Colonic mucosa (tissue), 4 donors: Measurements from ENCODE around the gene ABLIM2. TPM values are rescaled to one million over a fixed set of nuclear protein-coding genes. Genes with fewer than 3 reads are reported as not detected.

Experiments
- DNase-seq: peaks from one replicate; pipeline ENCODE4 v3.0.0-alpha.2; 2020
- H3K27ac ChIP-seq: fragments of 200-600 bp; one replicate; pipeline ENCODE4 v1.8.0; 2021
- H3K27me3 ChIP-seq: fragments of 200-600 bp; one replicate; pipeline ENCODE4 v1.8.0; 2021
- H3K36me3 ChIP-seq: fragments of 200-600 bp; one replicate; pipeline ENCODE4 v1.8.0; 2021
- H3K4me1 ChIP-seq: fragments of 200-600 bp; one replicate; pipeline ENCODE4 v1.8.0; 2021; ENCODE audit warnings: mild to moderate bottlenecking
- H3K4me3 ChIP-seq: fragments of 200-600 bp; one replicate; pipeline ENCODE4 v1.8.0; 2021
- H3K9ac ChIP-seq, 2 donors: one replicate each; pipeline ENCODE4 v1.7.0; 2013; ENCODE audit warnings: control low read depth in 2 of 2, low read depth in 2 of 2, low read length in 2 of 2
- H3K9me3 ChIP-seq: fragments of 200-600 bp; one replicate; pipeline ENCODE4 v1.8.0; 2021
- CTCF ChIP-seq: fragments of 200-600 bp; IDR thresholded peaks from one replicate; pipeline ENCODE4 v1.8.0; 2022; ENCODE audit warnings: antibody characterized with exemption, mild to moderate bottlenecking
- intact Hi-C: fragments of 100-400 bp; cut with DNase I; formaldehyde crosslinking; loops from one replicate; pipeline ENCODE4 v1.14.1; 2022
- total RNA-seq, 2 donors: library from RNA; stranded (reverse); fragmentation: NEBNext Ultra II Directional in 1 of 2; extraction: Animal tissue kit (Norgen Biotek cat#: 25700) in 1 of 2; gene quantifications; one replicate each; pipeline ENCODE4 v1.2.1, GENCODE V29; 2021
- donor health status: healthy.
- donor health status: DM: no; HTN: no; CAD: no.
- donor health status: DM: no; HTN: no; CAD: no.

The ABLIM2 gene
- total RNA-seq, 2 donors from 2014 or later: 11.1 to 11.5 TPM

GRCh38 chr4:7941111-7941964, 217.3 kb downstream of the ABLIM2 start:
- no peaks in the 10 kb centered on the region for H3K27me3 ChIP-seq
- no peaks in the 10 kb centered on the region for H3K9me3 ChIP-seq
- H3K4me3 ChIP-seq: no peak overlapping the region
- DNase-seq: no peak
- peaks cover 4% of the 10 kb centered on the region for H3K4me1 ChIP-seq
- intact Hi-C loops: no loop called here
- TF ChIP-seq CTCF: no peak
- no peak overlapping the region for H3K9ac ChIP-seq
- H3K27ac ChIP-seq: no peak overlapping the region
- H3K36me3 ChIP-seq: no peaks in the 10 kb centered on the region

- no peaks in the 10 kb centered on the region for H3K36me3 ChIP-seq
- H3K4me1 ChIP-seq: peaks cover 4% of the 10 kb centered on the region
- no peaks in the 10 kb centered on the region for H3K9me3 ChIP-seq
- peak within 1 kb of the TSS; percentile 74 for H3K27ac ChIP-seq
- no peak for TF ChIP-seq CTCF
- H3K9ac ChIP-seq: peak within 1 kb of the TSS; percentile 90 to 97
- H3K27me3 ChIP-seq: no peaks in the 10 kb centered on the region
- peak; percentile 90 for DNase-seq
- intact Hi-C loops: loop anchor here (5.0 kb wide), 1 partner anchor 48 kb away; no protein-coding TSS in a partner anchor
- H3K4me3 ChIP-seq: peak within 1 kb of the TSS; percentile 81
Measured at GRCh38 chr4:7939377-7940108, 219.1 kb downstream of the ABLIM2 start, which contains the start of gene AFAP1. Gene AFAP1, minus strand, starts transcription at chr4:7939861. Its CDS starts 67,783 bp downstream, at chr4:7872078.

GRCh38 chr4:7938609-7939376, 219.8 kb downstream of the ABLIM2 start:
- H3K4me1 ChIP-seq: peaks cover 4% of the 10 kb centered on the region
- intact Hi-C loops: loop anchor here (5.0 kb wide), 1 partner anchor 49 kb away; no protein-coding TSS in a partner anchor

GRCh38 chr4:7938266-7938608, 220.4 kb downstream of the ABLIM2 start:
- peak overlapping the region; percentile 81 for H3K4me3 ChIP-seq
- intact Hi-C loops: loop anchor here (5.0 kb wide), 1 partner anchor 49 kb away; no protein-coding TSS in a partner anchor
- no peak for DNase-seq
- peaks cover 4% of the 10 kb centered on the region for H3K4me1 ChIP-seq
- H3K27me3 ChIP-seq: no peaks in the 10 kb centered on the region
- H3K9me3 ChIP-seq: no peaks in the 10 kb centered on the region
- TF ChIP-seq CTCF: no peak
- peak overlapping the region; percentile 74 for H3K27ac ChIP-seq
- H3K9ac ChIP-seq: peak overlapping the region; percentile 90 to 97
- H3K36me3 ChIP-seq: no peaks in the 10 kb centered on the region

More at GRCh38 chr4:7938609-7939376, 219.8 kb downstream of the ABLIM2 start:
- Histone ChIP-seq H3K27ac (peak overlapping the region; percentile 74), H3K4me3 (peak overlapping the region; percentile 81), H3K9me3 (no peaks in the 10 kb centered on the region), H3K9ac (peak overlapping the region; percentile 90 to 97), H3K27me3 (no peaks in the 10 kb centered on the region), H3K36me3 (no peaks in the 10 kb centered on the region)
- no peak for DNase-seq
- no peak for TF ChIP-seq CTCF

GRCh38 chr4:7937006-7937405, 221.6 kb downstream of the ABLIM2 start:
- Histone ChIP-seq H3K4me3 (no peak overlapping the region), H3K4me1 (peaks cover 4% of the 10 kb centered on the region), H3K27ac (no peak overlapping the region), H3K9ac (no peak overlapping the region), H3K27me3 (no peaks in the 10 kb centered on the region), H3K9me3 (no peaks in the 10 kb centered on the region), H3K36me3 (no peaks in the 10 kb centered on the region)
- TF ChIP-seq CTCF: no peak
- DNase-seq: no peak
- intact Hi-C loops: loop anchor here (5.0 kb wide), 1 partner anchor 50 kb away; no protein-coding TSS in a partner anchor
